Measurements from ENCODE around the gene IKZF2.

GRCh38 chr2:213199871-213200270 is 48.5 kb upstream of the IKZF2 start:
- TF ChIP-seq CTCF (IDR thresholded peaks at IDR 0.05): no peak
- TF ChIP-seq POLR2A (IDR thresholded peaks at IDR 0.05): no peak
